Ovary (tissue), 3 donors: ENCODE measurements around the gene SPINT2.

Experiments
- CTCF ChIP-seq, 3 donors: fragments of 450-650 bp in 2 of 3; fragments of 200-600 bp in 1 of 3; IDR thresholded peaks; one replicate each; pipeline versions ENCODE4 v1.5.1 to v1.8.0; 2016 to 2022; ENCODE audit warnings: antibody characterized with exemption in 3 of 3, mild to moderate bottlenecking in 1 of 3
- EP300 ChIP-seq: sonication (generic); formaldehyde crosslinking; IDR thresholded peaks from one replicate; pipeline ENCODE4 v1.6.1; 2017; ENCODE audit warnings: antibody characterized with exemption
- POLR2A ChIP-seq: fragments of 450-650 bp; IDR thresholded peaks from one replicate; pipeline ENCODE4 v1.6.1; 2017; ENCODE audit warnings: antibody characterized with exemption, mild to moderate bottlenecking, moderate library complexity
- donor health status: DM: no; HTN: no; CAD: no.

- TF ChIP-seq POLR2A (no peak), CTCF (IDR thresholded peaks at IDR 0.05) (no peak), EP300 (no peak)
Observed at GRCh38 chr19:38267761-38268483, 3.5 kb downstream of the SPINT2 start.
